GM21528 (cell line): ENCODE results near the gene KRTAP10-9.
"Not testable (repeated sequence)": the region's sequence is repeated elsewhere in the genome, so short reads cannot be mapped to it uniquely, and the experiment has no call there.

Source experiments
- ATAC-seq: cut with Tn5 transposase; IDR thresholded peaks from one replicate; pipeline ENCODE4 v1.9.1; 2021; ENCODE audit warnings: mild to moderate bottlenecking, moderate library complexity; ENCODE audit not compliant: unreplicated experiment, low FRiP score

KRTAP10-9 gene

GRCh38 chr21:44594406-44594916 is 32.4 kb upstream of the KRTAP10-9 start:
- no peak for ATAC-seq

- no peak for ATAC-seq
These were observed 31.4 kb upstream of the KRTAP10-9 start for GRCh38 chr21:44595524-44595923.

GRCh38 chr21:44596068-44596725 is 30.7 kb upstream of the KRTAP10-9 start:
- ATAC-seq, result no peak

- ATAC-seq, result no peak
These were observed 28.8 kb upstream of the KRTAP10-9 start for GRCh38 chr21:44598061-44598460.

- no peak for ATAC-seq
These were observed 27.4 kb upstream of the KRTAP10-9 start for GRCh38 chr21:44599264-44600029.

- not testable (repeated sequence) for ATAC-seq
These were observed 26.5 kb upstream of the KRTAP10-9 start, which contains the start of gene KRTAP10-7 for GRCh38 chr21:44600118-44600978. KRTAP10-7 (plus strand) TSS chr21:44600597; CDS start chr21:44600622, 25 bp downstream.

GRCh38 chr21:44601091-44601490 is 25.8 kb upstream of the KRTAP10-9 start:
- ATAC-seq, result not testable (repeated sequence)

GRCh38 chr21:44601596-44602462 is 25.1 kb upstream of the KRTAP10-9 start:
- ATAC-seq, result no peak

- no peak for ATAC-seq
These were observed 24.4 kb upstream of the KRTAP10-9 start for GRCh38 chr21:44602463-44602850.

- ATAC-seq, result no peak
These were observed 23.6 kb upstream of the KRTAP10-9 start for GRCh38 chr21:44603109-44603875.

GRCh38 chr21:44603911-44604310 is 23.0 kb upstream of the KRTAP10-9 start:
- ATAC-seq, result no peak

- ATAC-seq, result no peak
These were observed 20.4 kb upstream of the KRTAP10-9 start for GRCh38 chr21:44606495-44606894.

- no peak for ATAC-seq
These were observed 17.7 kb upstream of the KRTAP10-9 start for GRCh38 chr21:44609193-44609592.

- ATAC-seq, result not testable (repeated sequence)
These were observed 16.6 kb upstream of the KRTAP10-9 start for GRCh38 chr21:44610157-44610843.

- no peak for ATAC-seq
These were observed 15.3 kb upstream of the KRTAP10-9 start for GRCh38 chr21:44611551-44611950.

GRCh38 chr21:44612029-44612486 is 14.8 kb upstream of the KRTAP10-9 start, which contains the start of gene KRTAP10-8:
KRTAP10-8 (plus strand) TSS chr21:44612079; CDS start chr21:44612101, 22 bp downstream.
- no peak for ATAC-seq

GRCh38 chr21:44612669-44613229 is 14.1 kb upstream of the KRTAP10-9 start:
- no peak for ATAC-seq
